NCI-H446 (cell line): ENCODE measurements around the gene GNL1.
"Not testable (repeated sequence)": the region's sequence is repeated elsewhere in the genome, so short reads cannot be mapped to it uniquely, and the experiment has no call there.

ENCODE experiments used
- DNase-seq, 2 experiments: peaks; one replicate each; lab custom pipeline; 2025; lab: John Stamatoyannopoulos, UW

The GNL1 gene

DNA sequence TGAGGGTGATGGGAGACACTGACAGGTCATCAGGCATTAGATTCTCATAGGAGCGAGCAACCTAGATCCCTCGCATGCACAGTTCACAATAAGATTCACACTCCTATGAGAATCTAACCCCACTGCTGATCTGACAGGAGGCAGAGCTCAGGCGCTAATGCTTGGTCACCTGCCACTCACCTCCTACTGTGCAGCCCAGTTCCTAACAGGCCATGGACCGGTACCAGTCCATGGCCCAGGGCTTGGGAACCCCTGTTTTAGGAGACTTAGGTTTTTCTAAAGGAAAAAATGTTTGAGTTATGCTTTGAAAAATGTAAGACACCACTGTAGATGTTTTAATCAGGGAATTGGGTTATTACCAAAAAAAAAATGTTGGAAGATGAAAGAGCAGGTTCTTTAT, 60.3 kb downstream of the GNL1 start:
- no peak for DNase-seq

GRCh38 chr6:30495060-30495459, 61.2 kb downstream of the GNL1 start:
- DNase-seq, result not testable (repeated sequence)

- DNase-seq, result no peak
These were observed 61.9 kb downstream of the GNL1 start for GRCh38 chr6:30494291-30494861.

DNA sequence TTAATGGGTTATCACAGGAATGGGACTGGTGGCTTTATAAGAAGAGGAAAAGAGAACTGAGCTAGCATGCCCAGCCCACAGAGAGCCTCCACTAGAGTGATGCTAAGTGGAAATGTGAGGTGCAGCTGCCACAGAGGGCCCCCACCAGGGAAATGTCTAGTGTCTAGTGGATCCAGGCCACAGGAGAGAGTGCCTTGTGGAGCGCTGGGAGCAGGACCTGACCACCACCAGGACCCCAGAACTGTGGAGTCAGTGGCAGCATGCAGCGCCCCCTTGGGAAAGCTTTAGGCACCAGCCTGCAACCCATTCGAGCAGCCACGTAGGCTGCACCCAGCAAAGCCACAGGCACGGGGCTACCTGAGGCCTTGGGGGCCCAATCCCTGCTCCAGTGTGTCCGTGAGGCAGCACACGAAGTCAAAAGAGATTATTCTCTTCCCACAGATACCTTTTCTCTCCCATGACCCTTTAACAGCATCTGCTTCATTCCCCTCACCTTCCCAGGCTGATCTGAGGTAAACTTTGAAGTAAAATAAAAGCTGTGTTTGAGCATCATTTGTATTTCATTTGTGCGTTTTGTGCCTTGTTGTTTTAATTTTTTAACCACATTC, 62.5 kb downstream of the GNL1 start:
- no peak for DNase-seq

DNA sequence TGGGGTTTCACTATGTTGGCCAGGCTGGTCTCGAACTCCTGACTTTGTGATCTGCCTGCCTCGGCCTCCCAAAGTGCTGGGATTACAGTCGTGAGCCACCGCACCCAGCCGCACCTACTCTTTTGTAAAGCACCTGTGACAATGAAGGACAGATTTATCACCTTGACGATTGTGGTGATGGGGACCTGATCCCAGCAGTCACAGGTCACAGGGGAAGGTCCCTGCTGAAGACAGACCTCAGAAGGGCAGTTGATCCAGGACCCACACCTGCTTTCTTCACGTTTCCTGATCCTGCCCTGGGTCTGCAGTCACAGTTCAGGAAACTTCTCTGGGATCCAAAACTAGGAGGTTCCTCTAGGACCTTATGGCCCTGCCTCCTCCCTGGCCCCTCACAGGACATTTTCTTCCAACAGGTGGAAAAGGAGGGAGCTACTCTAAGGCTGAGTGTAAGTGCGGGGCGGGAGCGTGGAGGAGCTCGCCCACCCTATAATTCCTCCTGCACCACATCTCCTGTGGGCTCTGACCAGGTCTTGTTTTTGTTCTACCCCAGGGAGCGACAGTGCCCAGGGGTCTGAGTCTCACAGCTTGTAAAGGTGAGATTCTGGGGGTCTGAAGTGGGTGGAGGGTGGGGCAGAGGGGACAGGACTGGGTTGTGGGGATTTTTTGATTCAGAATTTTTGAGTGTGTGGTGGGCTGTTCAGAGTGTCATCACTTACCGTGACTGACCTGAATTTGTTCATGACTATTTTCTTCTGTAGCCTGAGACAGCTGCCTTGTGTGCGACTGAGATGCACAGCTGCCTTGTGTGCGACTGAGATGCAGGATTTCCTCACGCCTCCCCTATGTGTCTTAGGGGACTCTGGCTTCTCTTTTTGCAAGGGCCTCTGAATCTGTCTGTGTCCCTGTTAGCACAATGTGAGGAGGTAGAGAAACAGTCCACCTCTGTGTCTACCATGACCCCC, 64.0 kb downstream of the GNL1 start:
- DNase-seq, result no peak
